Measurements from ENCODE around the gene VIT.

- TF ChIP-seq, protein P1, sequence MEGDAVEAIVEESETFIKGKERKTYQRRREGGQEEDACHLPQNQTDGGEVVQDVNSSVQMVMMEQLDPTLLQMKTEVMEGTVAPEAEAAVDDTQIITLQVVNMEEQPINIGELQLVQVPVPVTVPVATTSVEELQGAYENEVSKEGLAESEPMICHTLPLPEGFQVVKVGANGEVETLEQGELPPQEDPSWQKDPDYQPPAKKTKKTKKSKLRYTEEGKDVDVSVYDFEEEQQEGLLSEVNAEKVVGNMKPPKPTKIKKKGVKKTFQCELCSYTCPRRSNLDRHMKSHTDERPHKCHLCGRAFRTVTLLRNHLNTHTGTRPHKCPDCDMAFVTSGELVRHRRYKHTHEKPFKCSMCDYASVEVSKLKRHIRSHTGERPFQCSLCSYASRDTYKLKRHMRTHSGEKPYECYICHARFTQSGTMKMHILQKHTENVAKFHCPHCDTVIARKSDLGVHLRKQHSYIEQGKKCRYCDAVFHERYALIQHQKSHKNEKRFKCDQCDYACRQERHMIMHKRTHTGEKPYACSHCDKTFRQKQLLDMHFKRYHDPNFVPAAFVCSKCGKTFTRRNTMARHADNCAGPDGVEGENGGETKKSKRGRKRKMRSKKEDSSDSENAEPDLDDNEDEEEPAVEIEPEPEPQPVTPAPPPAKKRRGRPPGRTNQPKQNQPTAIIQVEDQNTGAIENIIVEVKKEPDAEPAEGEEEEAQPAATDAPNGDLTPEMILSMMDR (IDR thresholded peaks at IDR 0.05): peak; percentile 17 to 45 (median 31)
- TF ChIP-seq POLR2A (IDR thresholded peaks at IDR 0.05) (no peak), POLR2AphosphoS5 (IDR thresholded peaks at IDR 0.05) (no peak), EP300 (IDR thresholded peaks at IDR 0.05; ENCODE audit: low read depth) (no peak)
Observed at GRCh38 chr2:36770542-36771287, 74.2 kb downstream of the VIT start.
